H1 (cell line): ENCODE measurements around the gene UTS2R. TPM values are rescaled to one million over a fixed set of nuclear protein-coding genes. Genes with fewer than 3 reads are reported as not detected.

ENCODE experiments used
- CTCF ChIA-PET: fragments of 300-600 bp; sonication (Branson Sonifier 250); formaldehyde crosslinking; loops from one replicate; lab custom pipeline; 2021; ENCODE audit not compliant: partially characterized antibody; lab: Charles Lee
- POLR2A ChIA-PET: fragments of 300-600 bp; sonication (Branson Sonifier 250); formaldehyde crosslinking; loops from one replicate; lab custom pipeline; 2021; ENCODE audit warnings: inconsistent platforms; ENCODE audit not compliant: partially characterized antibody; lab: Charles Lee
- DNase-seq, 2 experiments: peaks; one replicate each; pipeline versions ENCODE4 v3.0.0 to v3.0.0-alpha.2; 2010 to 2022; ENCODE audit warnings: low spot score in 2 of 2, low read depth in 1 of 2, mixed read lengths in 1 of 2
- FAIRE-seq: peaks from 2 replicates; lab custom pipeline; 2011; peaks lifted over from hg19 to GRCh38; lab: Jason Lieb, UNC
- H2AFZ ChIP-seq: 2 replicates; pipeline ENCODE4 v1.8.1; 2012; ENCODE audit warnings: low read length, inconsistent platforms
- H2AK5ac ChIP-seq: 2 replicates; pipeline ENCODE4 v1.6.1; 2013; ENCODE audit warnings: low read depth, low read length
- H2BK120ac ChIP-seq: replicated peaks from 2 replicates; pipeline ENCODE3; 2013; ENCODE audit warnings: low read depth, low read length, inconsistent platforms
- H2BK12ac ChIP-seq: 2 replicates; pipeline ENCODE4 v1.6.1; 2013; ENCODE audit warnings: low read depth, low read length
- H2BK15ac ChIP-seq: 2 replicates; pipeline ENCODE4 v1.6.1; 2013; ENCODE audit warnings: low read length
- H2BK20ac ChIP-seq: 2 replicates; pipeline ENCODE4 v1.6.1; 2013; ENCODE audit warnings: low read length
- H2BK5ac ChIP-seq: 2 replicates; pipeline ENCODE4 v1.6.1; 2013; ENCODE audit warnings: low read depth, low read length
- H3K14ac ChIP-seq: 2 replicates; pipeline ENCODE4 v1.6.1; 2013; ENCODE audit warnings: inconsistent platforms; ENCODE audit not compliant: insufficient read length
- H3K18ac ChIP-seq: 2 replicates; pipeline ENCODE4 v1.6.1; 2013; ENCODE audit warnings: low read length; ENCODE audit errors: extremely low read depth
- H3K23ac ChIP-seq: 2 replicates; pipeline ENCODE4 v1.6.1; 2013; ENCODE audit warnings: inconsistent platforms; ENCODE audit not compliant: insufficient read length
- H3K23me2 ChIP-seq: 2 replicates; pipeline ENCODE4 v1.6.1; 2013; ENCODE audit warnings: low read depth, low read length
- H3K27ac ChIP-seq: 2 replicates; pipeline ENCODE4 v1.6.1; 2011; ENCODE audit warnings: low read depth, low read length, inconsistent platforms
- H3K27me3 ChIP-seq, 4 experiments: replicated peaks in 1 of 4; 1 replicate in 1 of 4; 2 replicates in 3 of 4; pipeline versions ENCODE4 v1.6.1 to v1.8.1; 2011 to 2013; ENCODE audit warnings: low read length in 3 of 4, mild to moderate bottlenecking in 3 of 4, inconsistent platforms in 2 of 4, mixed read lengths in 2 of 4, moderate library complexity in 1 of 4; ENCODE audit not compliant: control insufficient read depth in 3 of 4, insufficient read depth in 3 of 4; ENCODE audit errors: extremely low read depth in 1 of 4
- H3K36me3 ChIP-seq, 4 experiments: 2 replicates each; pipeline versions ENCODE4 v1.6.1 to v1.8.1; 2011 to 2013; ENCODE audit warnings: mild to moderate bottlenecking in 4 of 4, low read length in 3 of 4, moderate library complexity in 2 of 4, control low read depth in 1 of 4, inconsistent platforms in 1 of 4; ENCODE audit not compliant: insufficient read depth in 4 of 4, control insufficient read depth in 2 of 4
- H3K4ac ChIP-seq: replicated peaks from 2 replicates; pipeline ENCODE3; 2013; ENCODE audit warnings: low read length, low read depth, mixed read lengths, inconsistent platforms; ENCODE audit not compliant: insufficient read length
- H3K4me1 ChIP-seq, 4 experiments: replicated peaks in 1 of 4; 1 replicate in 1 of 4; 2 replicates in 3 of 4; pipeline versions ENCODE4 v1.6.1 to v1.8.1; 2011 to 2013; ENCODE audit warnings: low read length in 3 of 4, inconsistent platforms in 2 of 4, mixed read lengths in 1 of 4; ENCODE audit not compliant: insufficient read depth in 4 of 4, control insufficient read depth in 3 of 4
- H3K4me2 ChIP-seq, 2 experiments: 2 replicates each; pipeline versions ENCODE4 v1.6.1 to v1.8.1; 2011 to 2013; ENCODE audit warnings: low read depth in 2 of 2, low read length in 2 of 2, control low read depth in 1 of 2, inconsistent platforms in 1 of 2, mild to moderate bottlenecking in 1 of 2; ENCODE audit not compliant: insufficient read depth in 1 of 2
- H3K4me3 ChIP-seq, 4 experiments: fragments of 200-600, 300-600 bp in 1 of 4; sonication (generic), shearing (Covaris generic), sonication (Bioruptor Twin) in 1 of 4; 2 replicates each; pipeline versions ENCODE4 v1.5.1 to v1.8.1; 2011 to 2016; ENCODE audit warnings: low read length in 4 of 4, low read depth in 3 of 4, control low read depth in 2 of 4, inconsistent platforms in 2 of 4, mild to moderate bottlenecking in 2 of 4, mixed read lengths in 1 of 4, moderate library complexity in 1 of 4; ENCODE audit not compliant: insufficient read depth in 2 of 4; ENCODE audit errors: extremely low read depth in 1 of 4
- H3K56ac ChIP-seq: replicated peaks from 2 replicates; pipeline ENCODE3; 2013; ENCODE audit warnings: low read depth, mild to moderate bottlenecking, mixed read lengths, low read length, inconsistent platforms; ENCODE audit not compliant: insufficient read length
- H3K79me1 ChIP-seq: 2 replicates; pipeline ENCODE4 v1.6.1; 2013; ENCODE audit warnings: low read depth, low read length, control low read depth
- H3K79me2 ChIP-seq, 2 experiments: 2 replicates each; pipeline versions ENCODE4 v1.6.1 to v1.8.1; 2012 to 2013; ENCODE audit warnings: low read length in 2 of 2, mild to moderate bottlenecking in 2 of 2, inconsistent platforms in 1 of 2; ENCODE audit not compliant: insufficient read depth in 2 of 2, control insufficient read depth in 1 of 2
- H3K9ac ChIP-seq, 4 experiments: replicated peaks in 1 of 4; 1 replicate in 1 of 4; 2 replicates in 3 of 4; pipeline versions ENCODE4 v1.6.1 to v1.8.1; 2011 to 2013; ENCODE audit warnings: low read depth in 3 of 4, low read length in 3 of 4, control low read depth in 2 of 4, mild to moderate bottlenecking in 2 of 4, moderate library complexity in 2 of 4, inconsistent platforms in 1 of 4; ENCODE audit errors: extremely low read depth in 1 of 4
- H3K9me3 ChIP-seq, 2 experiments: 2 replicates each; pipeline versions ENCODE4 v1.6.1 to v1.8.1; 2012 to 2013; ENCODE audit warnings: mild to moderate bottlenecking in 2 of 2, moderate library complexity in 2 of 2, control low read depth in 1 of 2, inconsistent platforms in 1 of 2, low read depth in 1 of 2, low read length in 1 of 2, mixed read lengths in 1 of 2; ENCODE audit not compliant: insufficient read depth in 2 of 2
- H4K20me1 ChIP-seq, 2 experiments: replicated peaks in 1 of 2; 2 replicates each; pipeline versions ENCODE3 to v1.8.1; 2011 to 2013; ENCODE audit warnings: inconsistent platforms in 2 of 2, low read length in 2 of 2, mild to moderate bottlenecking in 1 of 2; ENCODE audit not compliant: insufficient read depth in 2 of 2, control insufficient read depth in 1 of 2
- H4K5ac ChIP-seq: 2 replicates; pipeline ENCODE4 v1.6.1; 2013; ENCODE audit warnings: low read length, low read depth, mixed read lengths, inconsistent platforms; ENCODE audit not compliant: insufficient read length
- H4K8ac ChIP-seq: 2 replicates; pipeline ENCODE4 v1.8.0; 2013; ENCODE audit warnings: mild to moderate bottlenecking, moderate library complexity, low read length, inconsistent platforms; ENCODE audit not compliant: insufficient read depth; ENCODE audit errors: extremely low read depth
- H4K91ac ChIP-seq: replicated peaks from 2 replicates; pipeline ENCODE3; 2013; ENCODE audit warnings: low read length, mixed read lengths, inconsistent platforms; ENCODE audit not compliant: insufficient read length
- BRCA1 ChIP-seq: IDR thresholded peaks from 2 replicates; pipeline ENCODE4 v1.6.1; 2012; ENCODE audit warnings: low read depth, low read length, improper control_type of control experiment
- CBX8 ChIP-seq: fragments of 300-800, 300-1000 bp; sonication (generic); IDR thresholded peaks from 2 replicates; pipeline ENCODE4 v1.7.1; 2016; ENCODE audit warnings: low read depth, low read length, borderline replicate concordance
- EGR1 ChIP-seq: IDR thresholded peaks from 2 replicates; pipeline ENCODE4 v1.6.1; 2011; ENCODE audit warnings: low read depth, low read length, borderline replicate concordance
- FOSL1 ChIP-seq: IDR thresholded peaks from 2 replicates; pipeline ENCODE4 v1.6.1; 2011; ENCODE audit warnings: mild to moderate bottlenecking, low read depth, low read length, moderate library complexity; ENCODE audit not compliant: insufficient read depth
- GTF2F1 ChIP-seq: IDR thresholded peaks from 2 replicates; pipeline ENCODE4 v1.6.1; 2012; ENCODE audit warnings: low read depth, low read length, improper control_type of control experiment, borderline replicate concordance
- KDM4A ChIP-seq: IDR thresholded peaks from one replicate; pipeline ENCODE4 v1.7.1; 2012; ENCODE audit warnings: low read depth, mild to moderate bottlenecking, moderate library complexity, low read length, inconsistent platforms; ENCODE audit not compliant: severe bottlenecking
- POU5F1 ChIP-seq: IDR thresholded peaks from 2 replicates; pipeline ENCODE4 v1.6.1; 2011; ENCODE audit warnings: low read depth, mild to moderate bottlenecking, low read length, moderate library complexity
- SUZ12 ChIP-seq: fragments of 200-600 bp; sonication (generic); IDR thresholded peaks from 2 replicates; pipeline ENCODE4 v1.6.1; 2012; ENCODE audit warnings: mild to moderate bottlenecking, inconsistent platforms, low read length, moderate library complexity, mixed read lengths
- TAF1 ChIP-seq: IDR thresholded peaks from 2 replicates; pipeline ENCODE4 v1.6.1; 2011; ENCODE audit warnings: mild to moderate bottlenecking, low read depth, low read length
- USF2 ChIP-seq: IDR thresholded peaks from 2 replicates; pipeline ENCODE4 v1.6.1; 2011; ENCODE audit warnings: low read length, improper control_type of control experiment
- WGBS, 2 experiments: shearing (Covaris generic) in 1 of 2; methylation state at CpG; one replicate each; pipeline versions ENCODE4 v1.1.6 to v1.1.7; 2013 to 2015; ENCODE audit warnings: low lambda C conversion rate in 2 of 2, mixed read lengths in 2 of 2, inconsistent platforms in 1 of 2, low coverage in 1 of 2, missing lambda C conversion rate in 1 of 2; ENCODE audit not compliant: insufficient replicate concordance in 2 of 2, insufficient coverage in 1 of 2, insufficient read length in 1 of 2; ENCODE audit errors: extremely low coverage in 1 of 2, missing lambda C conversion rate in 1 of 2; 5-methylcytosine and 5-hydroxymethylcytosine counted together
- polyA plus RNA-seq, 7 experiments: library from polyadenylated mRNA; depleted of rRNA in 3 of 7; stranded (reverse) in 5 of 7; unstranded in 2 of 7; fragments of >200 nt in 5 of 7; fragments of 200-250 nt in 2 of 7; gene quantifications; 1 replicate in 5 of 7; 2 replicates in 1 of 7; 4 replicates in 1 of 7; pipeline versions ENCODE4 v1.2.1 to v1.2.3, GENCODE V29; 2011 to 2013; ENCODE audit warnings: missing spikeins in 2 of 7, mixed read lengths in 2 of 7
- total RNA-seq: library from RNA; stranded (reverse); fragmentation: NEBNext Ultra II Directional; extraction: Animal tissue kit (Norgen Biotek cat#: 25700); gene quantifications from 2 replicates; pipeline ENCODE4 v1.2.1, GENCODE V29; 2021

Gene UTS2R
- total and polyA plus RNA-seq, 2 of the 8 experiments (the other 6 are each of a cell fraction or from before 2014, with no cell fraction given) = 0.27 TPM; not detected in 1

- Histone ChIP-seq H3K9me3 (no peaks in the 10 kb centered on the region; a peak in 1 of 4 replicates), H3K56ac (no peak overlapping the region), H3K36me3 (no peaks in the 10 kb centered on the region), H3K79me1 (no peaks in the 10 kb centered on the region), H4K8ac (peak overlapping the region; percentile 68; the same call in 1 of the 2 replicates), H3K27me3 (peaks cover 29 to 55% (median 45%) of the 10 kb centered on the region in 4 experiments), H4K91ac (no peak overlapping the region), H2AFZ (no peak overlapping the region), H3K23me2 (peaks cover 7% of the 10 kb centered on the region; the same call in 1 of the 2 replicates), H4K5ac (no peak overlapping the region), H4K20me1 (peaks cover 0 to 4% of the 10 kb centered on the region in 2 experiments), H2BK120ac (no peak overlapping the region), H3K4me3 (peak overlapping the region in 1 of 4 experiments; percentile 30; a peak in 2 of 8 replicates), H3K4me2 (peak overlapping the region in 1 of 2 experiments; percentile 56; a peak in 1 of 4 replicates), H2BK12ac (no peak overlapping the region), H3K23ac (no peak overlapping the region), H3K79me2 (no peaks in the 10 kb centered on the region), H3K14ac (no peak overlapping the region), H3K18ac (no peak overlapping the region), H2BK15ac (no peak overlapping the region), H3K4ac (no peak overlapping the region), H3K27ac (no peak overlapping the region), H3K4me1 (peaks cover 0 to 3% (median 0%) of the 10 kb centered on the region in 4 experiments; a peak in 2 of 7 replicates), H2BK20ac (no peak overlapping the region), H2BK5ac (no peak overlapping the region), H3K9ac (no peak overlapping the region), H2AK5ac (no peak overlapping the region)
- ChIA-PET POLR2A (interaction anchor here (3.2 kb wide), 1 partner anchor 9 kb away, joined by 14 read pairs; no protein-coding TSS in a partner anchor), CTCF (interaction anchor here (0.9 to 1.0 kb wide), 2 partner anchors 14 to 52 kb away, joined by 3 read pairs; no protein-coding TSS in a partner anchor)
- DNase-seq (no peak), FAIRE-seq (no peak)
- TF ChIP-seq FOSL1 (no peak), POU5F1 (no peak), KDM4A (no peak), EGR1 (no peak), SUZ12 (no peak), TAF1 (no peak), CBX8 (no peak), GTF2F1 (no peak), BRCA1 (no peak), USF2 (no peak)
- 87% methylated on average over 25 of the region's 46 CpGs; no CpG with 5 or more reads in 1 of the 2 experiments for WGBS, 2 experiments
Measured at GRCh38 chr17:82375359-82376041, 3.9 kb downstream of the UTS2R start.
